Measurements from ENCODE around the gene TSPAN19. TPM values are rescaled to one million over a fixed set of nuclear protein-coding genes. Genes with fewer than 3 reads are reported as not detected.

The TSPAN19 gene
- total and polyA plus RNA-seq, 2 of the 13 experiments (the other 11 are each of a cell fraction or from before 2014, with no cell fraction given) = not detected

- ChIA-PET POLR2A (no interaction called here), CTCF (ENCODE audit: low intra/inter-chr PET ratio, low total read pairs) (no interaction called here)
- no peaks in the 10 kb centered on the region for H3K79me2 ChIP-seq (ENCODE audit: insufficient read depth, low read length)
- no peaks in the 10 kb centered on the region for H3K27me3 ChIP-seq (ENCODE audit: control insufficient read depth in 1 of 2, insufficient read depth in 2 of 2, low read length in 2 of 2)
- H3K27ac ChIP-seq (ENCODE audit: extremely low read length, insufficient read depth, low read length) = no peak overlapping the region
- H3K4me2 ChIP-seq (ENCODE audit: low read depth, low read length) = no peak overlapping the region
- BruUV-seq (replicated peaks) = no TSS peak
- H3K4me1 ChIP-seq (ENCODE audit: insufficient read depth, low read length) = peaks cover 6% of the 10 kb centered on the region; the same call in 1 of the 2 replicates
- FAIRE-seq = no peak
- ATAC-seq = no peak
- in situ Hi-C loops (cut with HindIII; ENCODE audit: extremely low pct_ligation_motif_present, low pct_unique_long_range_greater_than_20kb) = no loop called here
- no peak overlapping the region for H2AFZ ChIP-seq (ENCODE audit: low read length)
- H3K36me3 ChIP-seq (replicated peaks in 1 of 2; ENCODE audit: control insufficient read depth in 1 of 2, insufficient read depth in 2 of 2, low read length in 2 of 2) = no peaks in the 10 kb centered on the region
- no peaks in the 10 kb centered on the region for H3K9me3 ChIP-seq (ENCODE audit: low read length)
- intact Hi-C loops (cut with micrococcal nuclease; ENCODE audit: unreplicated experiment) = no loop called here
- H3K4me3 ChIP-seq (replicated peaks in 1 of 3; ENCODE audit: insufficient read depth in 1 of 3, low read depth in 2 of 3, low read length in 3 of 3) = no peak overlapping the region
- DNase-seq (ENCODE audit: low spot score) = no peak
- no peak for TF ChIP-seq ZNF335 (CRISPR knock-in tag; IDR thresholded peaks at IDR 0.05)
- TF ChIP-seq FOXO1 (CRISPR knock-in tag; IDR thresholded peaks at IDR 0.05) = no peak
- no peak for TF ChIP-seq ZMAT3 (CRISPR knock-in tag; conservative IDR thresholded peaks at IDR 0.05)
- no peak for TF ChIP-seq ARHGAP35 (CRISPR knock-in tag; IDR thresholded peaks at IDR 0.05; ENCODE audit: borderline replicate concordance)
- no peak for TF ChIP-seq ZNF703 (CRISPR knock-in tag; IDR thresholded peaks at IDR 0.05; ENCODE audit: borderline replicate concordance)
- no peak for TF ChIP-seq SIX4 (CRISPR knock-in tag; IDR thresholded peaks at IDR 0.05)
- no peak for TF ChIP-seq DDIT3 (CRISPR knock-in tag; IDR thresholded peaks at IDR 0.05)
- TF ChIP-seq, protein P1, sequence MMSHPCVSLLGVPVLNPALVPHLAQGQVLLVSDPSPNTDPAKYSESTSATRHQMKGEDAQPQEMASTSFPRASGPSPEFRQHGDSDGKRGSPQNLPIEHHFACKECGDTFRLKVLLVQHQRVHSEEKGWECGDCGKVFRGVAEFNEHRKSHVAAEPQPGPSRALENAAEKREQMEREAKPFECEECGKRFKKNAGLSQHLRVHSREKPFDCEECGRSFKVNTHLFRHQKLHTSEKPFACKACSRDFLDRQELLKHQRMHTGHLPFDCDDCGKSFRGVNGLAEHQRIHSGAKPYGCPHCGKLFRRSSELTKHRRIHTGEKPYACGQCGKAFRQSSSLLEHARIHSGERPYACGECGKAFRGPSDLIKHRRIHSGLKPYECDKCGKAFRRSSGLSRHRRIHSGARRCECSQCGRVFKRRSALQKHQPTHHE (CRISPR knock-in tag; IDR thresholded peaks at IDR 0.05; ENCODE audit: borderline replicate concordance) = no peak
- TF ChIP-seq SATB2 (CRISPR knock-in tag; IDR thresholded peaks at IDR 0.05) = no peak
- H3K9ac ChIP-seq (ENCODE audit: insufficient read depth, low read depth, low read length) = no peak overlapping the region
- no peaks in the 10 kb centered on the region for H4K20me1 ChIP-seq (ENCODE audit: insufficient read depth, low read length)
Observed at GRCh38 chr12:84994426-84994825, 41.7 kb downstream of the TSPAN19 start.
